Stomach (tissue), 4 donors: Measurements from ENCODE around the gene NOP10.

Source experiments
- CTCF ChIP-seq, 7 experiments: fragments of 450-650 bp in 4 of 7; fragments of 200-600 bp in 3 of 7; sonication (generic) in 3 of 7; IDR thresholded peaks; one replicate each; pipeline ENCODE4 v1.5.1; 2016 to 2019; ENCODE audit warnings: antibody characterized with exemption in 7 of 7, control low read depth in 2 of 7, mild to moderate bottlenecking in 1 of 7
- EP300 ChIP-seq: sonication (generic); formaldehyde crosslinking; IDR thresholded peaks from one replicate; pipeline ENCODE4 v1.6.1; 2017; ENCODE audit warnings: antibody characterized with exemption
- POLR2A ChIP-seq, 4 donors: fragments of 450-650 bp; IDR thresholded peaks; one replicate each; pipeline ENCODE4 v1.6.1; 2016; ENCODE audit warnings: antibody characterized with exemption in 4 of 4, control low read depth in 2 of 4, mild to moderate bottlenecking in 1 of 4, moderate library complexity in 1 of 4
- POLR2AphosphoS5 ChIP-seq, 3 donors: sonication (generic); formaldehyde crosslinking; IDR thresholded peaks; one replicate each; pipeline ENCODE4 v1.6.1; 2016; ENCODE audit warnings: antibody characterized with exemption in 3 of 3

- TF ChIP-seq CTCF (IDR thresholded peaks at IDR 0.05): no peak
- TF ChIP-seq POLR2AphosphoS5 (IDR thresholded peaks at IDR 0.05): no peak
- no peak for TF ChIP-seq POLR2A (IDR thresholded peaks at IDR 0.05)
- no peak for TF ChIP-seq EP300
Observed at GRCh38 chr15:34365836-34366235, 22.9 kb upstream of the NOP10 start.
